Prostate gland (tissue), 2 donors: ENCODE data around the gene IFI27L2. TPM values are rescaled to one million over a fixed set of nuclear protein-coding genes. Genes with fewer than 3 reads are reported as not detected.

ENCODE experiments used
- DNase-seq: peaks from one replicate; pipeline ENCODE4 v3.0.0-alpha.2; 2019; ENCODE audit warnings: low spot score
- H3K27ac ChIP-seq, 2 donors: fragments of 200-600 bp; sonication (generic); 2 replicates each; pipeline ENCODE4 v1.5.1; 2017 to 2019
- H3K27me3 ChIP-seq: fragments of 200-600 bp; sonication (generic); replicated peaks from 2 replicates; pipeline ENCODE4 v1.5.1; 2019; ENCODE audit not compliant: insufficient read depth
- H3K36me3 ChIP-seq, 2 donors: fragments of 200-600 bp; sonication (generic); 1 replicate in 1 of 2; 2 replicates in 1 of 2; pipeline versions ENCODE4 v1.5.1 to v1.8.1; 2017 to 2019
- H3K4me1 ChIP-seq: fragments of 200-600 bp; sonication (generic); replicated peaks from 2 replicates; pipeline ENCODE4 v1.5.1; 2019
- H3K4me3 ChIP-seq, 2 donors: fragments of 200-600 bp; sonication (generic); 2 replicates each; pipeline ENCODE4 v1.5.1; 2017 to 2019
- H3K9me3 ChIP-seq: fragments of 200-600 bp; sonication (generic); 2 replicates; pipeline ENCODE4 v1.5.1; 2017
- CTCF ChIP-seq, 4 experiments: fragments of 200-600 bp in 2 of 4; fragments of 450-650 bp in 2 of 4; sonication (generic) in 2 of 4; IDR thresholded peaks; 1 replicate in 3 of 4; 2 replicates in 1 of 4; pipeline ENCODE4 v1.5.1; 2016 to 2019; ENCODE audit warnings: antibody characterized with exemption in 4 of 4, mild to moderate bottlenecking in 2 of 4, moderate library complexity in 2 of 4
- POLR2A ChIP-seq: fragments of 450-650 bp; IDR thresholded peaks from one replicate; pipeline ENCODE4 v1.6.1; 2016; ENCODE audit warnings: antibody characterized with exemption, mild to moderate bottlenecking
- POLR2AphosphoS5 ChIP-seq: sonication (generic); formaldehyde crosslinking; IDR thresholded peaks from one replicate; pipeline ENCODE4 v1.6.1; 2017; ENCODE audit warnings: antibody characterized with exemption
- WGBS: methylation state at CpG from one replicate; pipeline ENCODE4 v1.1.5; 2018; 5-methylcytosine and 5-hydroxymethylcytosine counted together
- intact Hi-C: fragments of 100-400 bp; cut with DNase I; formaldehyde crosslinking; loops from one replicate; pipeline ENCODE4 v1.14.2; 2022
- total RNA-seq, 2 donors: library from RNA; depleted of rRNA; stranded (reverse); fragments of >200 nt; gene quantifications; one replicate each; pipeline ENCODE4 v1.1.0, GENCODE V29; 2016

Gene IFI27L2
- total RNA-seq, 2 donors from 2014 or later: 23.3 to 118 TPM

GRCh38 chr14:94100847-94101246 lies 28.6 kb downstream of the IFI27L2 start:
- no peak for DNase-seq
- TF ChIP-seq POLR2AphosphoS5 (no peak), CTCF (IDR thresholded peaks at IDR 0.05) (no peak), POLR2A (no peak)
- WGBS: 79% methylated on average over 4 of the region's 4 CpGs
- Histone ChIP-seq H3K4me3 (no peak overlapping the region), H3K36me3 (no peaks in the 10 kb centered on the region), H3K27me3 (no peaks in the 10 kb centered on the region), H3K9me3 (no peaks in the 10 kb centered on the region), H3K27ac (no peak overlapping the region), H3K4me1 (no peaks in the 10 kb centered on the region)
- intact Hi-C loops: no loop called here

GRCh38 chr14:94099006-94099405 lies 30.4 kb downstream of the IFI27L2 start:
- WGBS: 85% methylated on average over 6 of the region's 6 CpGs
- Histone ChIP-seq H3K27me3 (no peaks in the 10 kb centered on the region), H3K36me3 (no peaks in the 10 kb centered on the region), H3K9me3 (no peaks in the 10 kb centered on the region), H3K4me1 (no peaks in the 10 kb centered on the region), H3K27ac (no peak overlapping the region), H3K4me3 (no peak overlapping the region)
- intact Hi-C loops: no loop called here
- DNase-seq: no peak
- no peak for TF ChIP-seq CTCF (IDR thresholded peaks at IDR 0.05)
- TF ChIP-seq POLR2AphosphoS5: no peak

- H3K27me3 ChIP-seq: no peaks in the 10 kb centered on the region
- 72% methylated on average over 10 of the region's 10 CpGs for WGBS
- no peaks in the 10 kb centered on the region for H3K4me1 ChIP-seq
- DNase-seq: no peak
- H3K36me3 ChIP-seq: no peaks in the 10 kb centered on the region
- no peak overlapping the region for H3K27ac ChIP-seq
- H3K4me3 ChIP-seq: no peak overlapping the region
- intact Hi-C loops: no loop called here
- TF ChIP-seq POLR2AphosphoS5 (no peak), CTCF (IDR thresholded peaks at IDR 0.05) (no peak), POLR2A (no peak)
- H3K9me3 ChIP-seq: no peaks in the 10 kb centered on the region
Measured at GRCh38 chr14:94098326-94098992, 30.9 kb downstream of the IFI27L2 start.

DNA sequence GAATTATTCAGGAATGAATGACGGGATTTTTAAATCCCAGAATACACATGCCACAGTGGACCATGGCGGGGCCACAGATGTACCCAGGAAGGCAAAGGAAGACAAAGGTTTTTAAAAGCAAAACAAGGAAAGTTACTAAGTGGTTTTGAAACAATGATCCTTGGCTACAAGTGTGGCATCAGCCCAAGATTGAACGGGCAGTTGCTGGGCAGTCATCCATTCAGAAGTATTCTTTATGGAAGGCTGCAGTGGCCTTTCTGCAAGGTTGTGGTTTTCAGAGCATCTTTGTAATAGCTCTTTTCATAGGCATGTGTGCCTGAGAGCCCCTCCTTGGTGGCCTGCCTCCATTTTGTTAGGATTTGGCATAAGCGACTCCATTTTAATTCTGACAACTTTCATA lies 32.3 kb downstream of the IFI27L2 start:
- intact Hi-C loops: no loop called here
- Histone ChIP-seq H3K36me3 (no peaks in the 10 kb centered on the region), H3K27ac (no peak overlapping the region), H3K4me1 (no peaks in the 10 kb centered on the region), H3K27me3 (no peaks in the 10 kb centered on the region), H3K9me3 (no peaks in the 10 kb centered on the region), H3K4me3 (no peak overlapping the region)
- 94% methylated on average over 4 of the region's 4 CpGs for WGBS
- no peak for DNase-seq
- TF ChIP-seq POLR2A (no peak), CTCF (IDR thresholded peaks at IDR 0.05) (no peak), POLR2AphosphoS5 (no peak)

GRCh38 chr14:94093418-94093817 lies 36.0 kb downstream of the IFI27L2 start:
- no peak for TF ChIP-seq CTCF (IDR thresholded peaks at IDR 0.05)
- WGBS: 100% methylated on average over 2 of the region's 2 CpGs
- Histone ChIP-seq H3K4me3 (no peak overlapping the region), H3K4me1 (no peaks in the 10 kb centered on the region), H3K36me3 (no peaks in the 10 kb centered on the region), H3K27me3 (no peaks in the 10 kb centered on the region), H3K27ac (no peak overlapping the region), H3K9me3 (no peaks in the 10 kb centered on the region)
- no peak for DNase-seq
- intact Hi-C loops: no loop called here
